ENCODE results near the gene FUCA2.

Gene FUCA2

DNA sequence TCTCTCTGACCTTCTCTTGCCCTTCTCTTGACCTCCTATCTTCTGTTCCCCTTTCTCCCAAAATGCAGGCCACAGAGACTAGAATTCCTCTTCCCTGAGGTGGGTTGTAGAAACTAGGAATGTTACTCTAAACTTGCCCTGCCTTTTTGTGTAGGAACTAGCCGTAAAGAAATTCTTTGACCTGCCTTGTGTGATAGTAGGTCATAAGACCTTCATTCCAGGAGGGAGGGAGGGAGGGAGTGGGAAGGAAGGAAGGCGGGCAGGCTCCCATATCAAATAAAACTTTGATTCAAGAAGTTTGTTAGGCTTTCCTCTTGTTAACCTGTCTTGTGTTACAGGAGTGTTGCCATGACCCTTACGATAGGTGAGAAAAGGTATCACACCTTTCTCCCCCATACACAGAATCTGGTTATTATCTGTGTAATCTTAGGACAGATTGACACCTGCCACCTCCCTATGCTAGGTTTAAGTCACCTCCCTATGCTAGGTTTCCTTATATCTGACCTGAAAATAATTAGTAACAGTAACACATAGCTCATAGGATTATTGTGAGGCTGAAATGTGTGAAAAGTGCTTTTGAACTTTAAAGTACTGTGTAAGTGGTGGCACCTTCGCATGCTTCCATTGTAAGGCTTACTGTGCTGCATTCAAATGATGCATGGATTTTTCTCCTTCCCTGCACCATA lies 32.6 kb upstream of the FUCA2 start:
- no peak for DNase-seq (ENCODE audit: low read depth in 1 of 2, low spot score in 1 of 2)
- TF ChIP-seq JUND (IDR thresholded peaks at IDR 0.05; ENCODE audit: low read depth) = no peak
- in situ Hi-C loops (cut with HindIII; ENCODE audit: low pct_unique_long_range_greater_than_20kb, low sequenced_read_pairs) = no loop called here

GRCh38 chr6:143543435-143543834 lies 31.9 kb upstream of the FUCA2 start:
- DNase-seq (ENCODE audit: low read depth in 1 of 2, low spot score in 1 of 2) = no peak
- no peak for TF ChIP-seq JUND (IDR thresholded peaks at IDR 0.05; ENCODE audit: low read depth)
- in situ Hi-C loops (cut with HindIII; ENCODE audit: low pct_unique_long_range_greater_than_20kb, low sequenced_read_pairs) = no loop called here

DNA sequence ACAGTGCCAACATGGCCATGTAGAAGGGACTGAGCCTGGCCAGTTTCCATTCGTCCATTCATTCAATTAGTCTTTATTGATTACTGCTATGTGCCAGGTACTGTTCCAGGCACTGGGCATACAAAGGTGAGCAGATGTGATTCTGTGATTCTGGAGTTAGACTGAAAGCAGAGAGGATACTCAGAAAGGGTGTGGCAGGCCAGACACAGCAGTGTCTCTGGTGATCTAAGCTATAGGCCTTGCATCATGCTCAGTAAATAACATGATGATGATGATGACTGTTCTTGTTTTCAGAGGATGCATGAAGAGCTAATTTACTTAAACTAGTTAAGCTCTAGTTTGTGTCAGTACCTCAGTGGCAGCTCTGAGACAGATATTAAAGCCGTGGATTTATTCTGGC lies 31.4 kb upstream of the FUCA2 start:
- no peak for TF ChIP-seq JUND (IDR thresholded peaks at IDR 0.05; ENCODE audit: low read depth)
- in situ Hi-C loops (cut with HindIII; ENCODE audit: low pct_unique_long_range_greater_than_20kb, low sequenced_read_pairs) = no loop called here
- DNase-seq (ENCODE audit: low read depth in 1 of 2, low spot score in 1 of 2) = no peak

DNA sequence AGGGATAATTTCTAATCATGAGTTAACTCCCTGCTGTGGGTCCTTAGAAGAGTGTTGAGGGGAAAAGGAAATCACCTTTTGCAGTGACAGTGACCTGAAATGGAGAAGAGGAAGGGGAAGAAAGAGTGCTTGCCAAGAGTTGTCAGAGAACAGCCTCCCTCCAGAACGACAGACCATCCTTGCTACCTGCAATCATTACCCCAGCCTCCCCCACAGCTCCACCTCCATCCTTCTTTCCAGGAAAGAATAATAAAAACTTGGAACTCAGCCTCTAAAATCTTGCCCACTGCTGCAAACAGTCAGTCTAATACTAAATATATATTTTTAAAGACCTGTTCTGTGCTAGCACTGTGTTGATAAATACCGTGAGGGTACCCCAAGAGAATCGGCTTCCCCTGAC lies 28.7 kb upstream of the FUCA2 start:
- TF ChIP-seq JUND (IDR thresholded peaks at IDR 0.05; ENCODE audit: low read depth) = no peak
- no peak for DNase-seq (ENCODE audit: low read depth in 1 of 2, low spot score in 1 of 2)
- in situ Hi-C loops (cut with HindIII; ENCODE audit: low pct_unique_long_range_greater_than_20kb, low sequenced_read_pairs) = no loop called here

GRCh38 chr6:143539734-143540133 lies 28.2 kb upstream of the FUCA2 start:
- in situ Hi-C loops (cut with HindIII; ENCODE audit: low pct_unique_long_range_greater_than_20kb, low sequenced_read_pairs) = no loop called here
- no peak for DNase-seq (ENCODE audit: low read depth in 1 of 2, low spot score in 1 of 2)
- TF ChIP-seq JUND (IDR thresholded peaks at IDR 0.05; ENCODE audit: low read depth) = no peak

DNA sequence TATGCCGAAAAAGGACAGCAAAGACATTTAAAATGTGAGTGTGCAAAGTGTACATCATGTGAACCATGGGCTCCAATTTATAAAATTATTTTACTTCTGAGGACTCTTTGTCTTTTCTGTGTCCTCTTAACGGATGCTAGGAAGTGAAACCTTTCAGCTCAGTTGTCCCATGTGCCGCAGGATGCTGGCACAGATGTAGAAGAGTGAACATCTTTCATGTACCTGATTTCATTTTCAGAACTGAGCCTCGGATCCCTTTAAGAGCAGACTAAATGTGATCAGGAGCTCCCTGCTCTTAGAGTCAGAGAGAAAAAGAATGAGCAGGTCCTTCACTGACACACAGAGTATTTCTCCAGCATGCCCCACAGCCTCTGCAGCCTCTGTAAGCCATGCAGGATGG lies 27.6 kb upstream of the FUCA2 start:
- TF ChIP-seq JUND (IDR thresholded peaks at IDR 0.05; ENCODE audit: low read depth) = no peak
- no peak for DNase-seq (ENCODE audit: low read depth in 1 of 2, low spot score in 1 of 2)
- in situ Hi-C loops (cut with HindIII; ENCODE audit: low pct_unique_long_range_greater_than_20kb, low sequenced_read_pairs) = no loop called here

DNA sequence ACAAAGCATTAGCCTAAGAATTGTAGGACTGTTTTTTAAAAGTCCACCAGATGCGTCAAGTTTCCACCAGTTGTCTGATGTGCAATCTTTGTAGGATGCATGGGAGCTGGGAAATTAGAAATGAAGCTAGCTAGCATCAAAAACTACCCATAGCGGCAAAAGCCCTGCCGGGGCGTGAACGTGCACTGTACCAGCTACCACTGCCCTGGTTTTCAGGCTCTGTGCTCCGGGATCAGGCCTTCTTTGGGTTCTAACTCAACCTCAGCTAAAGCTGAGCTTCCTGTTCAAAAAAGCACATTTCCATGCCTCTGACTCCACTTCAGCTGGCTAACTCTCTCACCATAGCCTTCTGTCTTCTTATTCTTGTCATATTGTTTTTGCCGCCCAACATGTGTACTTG lies 26.9 kb upstream of the FUCA2 start:
- in situ Hi-C loops (cut with HindIII; ENCODE audit: low pct_unique_long_range_greater_than_20kb, low sequenced_read_pairs) = no loop called here
- DNase-seq (ENCODE audit: low read depth in 1 of 2, low spot score in 1 of 2) = no peak

DNA sequence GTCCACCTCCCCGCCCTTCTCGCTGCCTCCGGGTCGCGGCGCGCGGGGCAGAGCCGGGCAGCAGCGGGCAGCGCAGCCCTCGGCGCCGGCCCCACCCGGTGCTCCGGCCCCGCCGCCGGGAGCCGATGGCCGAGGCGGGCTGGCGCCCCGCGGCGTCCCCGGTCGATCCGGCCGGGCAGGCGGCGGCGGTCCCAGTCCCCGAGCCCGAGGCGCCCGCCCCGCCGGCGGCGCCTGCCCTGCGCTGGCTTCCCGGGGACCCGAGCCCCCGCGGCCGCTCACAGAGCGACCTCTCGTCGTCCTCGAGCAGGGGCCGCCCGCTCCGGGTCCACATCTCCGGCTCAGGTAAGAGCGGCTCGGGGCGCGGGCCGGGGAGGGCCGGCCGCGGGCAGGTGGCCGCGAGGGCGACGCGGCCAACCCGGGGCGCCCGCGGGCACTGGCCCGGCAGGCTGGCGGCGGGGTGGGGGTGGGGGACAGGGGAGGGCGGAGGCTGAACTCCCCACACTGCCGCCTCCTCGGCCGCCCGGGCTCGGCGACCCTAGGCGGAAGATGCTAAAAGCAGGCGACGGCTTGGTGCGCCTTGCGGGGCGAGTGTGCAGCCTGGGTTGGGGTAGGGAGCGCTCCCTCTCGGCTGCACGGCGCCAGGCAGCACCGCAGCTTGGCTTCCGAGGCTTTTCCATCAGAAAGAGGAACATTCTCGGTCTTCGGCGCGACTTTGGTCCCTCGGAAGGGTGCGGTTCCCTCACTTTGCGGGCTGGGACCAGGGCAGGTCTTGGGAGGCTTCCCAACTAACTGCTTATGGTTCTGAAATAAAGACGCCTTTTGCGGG lies 25.6 kb upstream of the FUCA2 start:
- TF ChIP-seq JUND (IDR thresholded peaks at IDR 0.05; ENCODE audit: low read depth) = no peak
- DNase-seq (ENCODE audit: low read depth in 1 of 2, low spot score in 1 of 2) = peak; percentile 13 to 56
- in situ Hi-C loops (cut with HindIII; ENCODE audit: low pct_unique_long_range_greater_than_20kb, low sequenced_read_pairs) = no loop called here

More for the DNA sequence above, 26.9 kb upstream of the FUCA2 start:
- no peak for TF ChIP-seq JUND (IDR thresholded peaks at IDR 0.05; ENCODE audit: low read depth)

DNA sequence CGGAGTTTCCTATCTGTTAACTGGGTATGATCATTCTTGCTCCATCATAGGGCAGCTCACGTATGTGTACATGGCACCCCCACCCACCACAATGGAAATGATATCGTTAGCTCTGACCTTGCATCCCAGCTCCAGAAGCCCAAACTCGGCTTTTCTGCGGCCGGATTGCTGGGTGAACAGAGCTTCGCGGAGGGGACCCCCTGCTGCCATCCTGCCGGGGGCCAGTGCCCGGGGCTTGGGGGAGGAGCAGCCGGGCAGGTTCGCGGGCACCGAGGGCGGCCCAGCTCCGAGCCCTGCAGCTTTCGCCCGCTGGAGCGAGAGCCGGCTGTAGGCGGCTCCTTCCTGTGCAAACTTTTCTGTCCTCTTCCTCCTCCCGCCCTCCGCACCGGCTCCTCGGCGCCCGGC lies 24.9 kb upstream of the FUCA2 start:
- DNase-seq (ENCODE audit: low read depth in 1 of 2, low spot score in 1 of 2) = peak; percentile 13 to 51
- in situ Hi-C loops (cut with HindIII; ENCODE audit: low pct_unique_long_range_greater_than_20kb, low sequenced_read_pairs) = no loop called here
- TF ChIP-seq JUND (IDR thresholded peaks at IDR 0.05; ENCODE audit: low read depth) = no peak

- in situ Hi-C loops (cut with HindIII; ENCODE audit: low pct_unique_long_range_greater_than_20kb, low sequenced_read_pairs) = no loop called here
- DNase-seq (ENCODE audit: low read depth in 1 of 2, low spot score in 1 of 2) = no peak
- TF ChIP-seq JUND (IDR thresholded peaks at IDR 0.05; ENCODE audit: low read depth) = no peak
These were observed 23.7 kb upstream of the FUCA2 start for GRCh38 chr6:143535189-143535614.

GRCh38 chr6:143531720-143532499 lies 20.4 kb upstream of the FUCA2 start:
- in situ Hi-C loops (cut with HindIII; ENCODE audit: low pct_unique_long_range_greater_than_20kb, low sequenced_read_pairs) = no loop called here
- TF ChIP-seq JUND (IDR thresholded peaks at IDR 0.05; ENCODE audit: low read depth) = no peak
- DNase-seq (ENCODE audit: low read depth in 1 of 2, low spot score in 1 of 2) = no peak

DNA sequence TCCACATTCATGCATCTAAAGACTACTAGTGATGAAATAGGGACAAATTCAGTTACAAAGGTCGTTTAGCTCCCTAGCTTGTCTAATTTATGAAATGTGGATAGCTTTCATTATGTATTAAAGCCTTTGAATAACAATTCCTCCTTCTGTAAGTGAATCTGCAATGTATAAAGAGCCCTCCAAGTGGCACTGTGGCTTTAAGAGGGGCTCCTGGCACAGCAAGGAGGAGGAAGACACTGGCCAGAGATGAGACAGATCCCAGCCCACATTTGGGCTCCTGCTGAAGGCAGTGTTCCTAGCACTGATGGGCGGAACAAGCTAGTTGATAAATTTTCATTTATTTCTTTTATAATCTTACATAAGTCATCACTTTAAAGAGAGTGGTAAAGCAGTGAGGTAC lies 17.6 kb upstream of the FUCA2 start:
- in situ Hi-C loops (cut with HindIII; ENCODE audit: low pct_unique_long_range_greater_than_20kb, low sequenced_read_pairs) = no loop called here
- DNase-seq (ENCODE audit: low read depth in 1 of 2, low spot score in 1 of 2) = no peak
- TF ChIP-seq JUND (IDR thresholded peaks at IDR 0.05; ENCODE audit: low read depth) = no peak

Measured in T47D (cell line).